ENCODE data around the gene HLA-DPB1. TPM values are rescaled to one million over a fixed set of nuclear protein-coding genes. Genes with fewer than 3 reads are reported as not detected.
A peak's percentile ranks its signal among the peaks of the same experiment; 100 is the strongest.

HLA-DPB1 gene
- total and polyA plus RNA-seq, 12 donors = 18.7 to 264 (median 34.8) TPM

DNA sequence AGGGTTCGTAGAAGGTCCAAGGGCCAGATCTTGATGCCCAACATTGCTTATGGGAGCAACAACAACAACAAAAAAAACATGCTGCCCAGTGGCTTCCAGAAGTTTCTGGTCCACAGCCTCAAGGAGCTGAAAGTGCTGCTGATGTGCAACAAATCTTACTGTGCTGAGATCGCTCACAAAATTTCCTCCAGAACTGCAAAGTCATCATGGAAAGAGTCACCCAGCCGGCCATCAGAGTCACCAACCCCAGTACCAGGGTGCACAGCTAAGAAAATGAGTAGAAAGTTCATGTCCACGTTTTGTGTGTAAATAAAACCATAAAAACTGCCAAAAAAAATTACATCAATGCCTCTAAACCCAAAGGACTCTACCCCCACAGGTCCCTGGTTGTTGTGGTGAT, 3.8 kb downstream of the HLA-DPB1 start:
- peak overlapping the region in 3 of 10 donors; percentile 51 to 59 (median 59) for H3K4me3 ChIP-seq
- TF ChIP-seq, protein P1, sequence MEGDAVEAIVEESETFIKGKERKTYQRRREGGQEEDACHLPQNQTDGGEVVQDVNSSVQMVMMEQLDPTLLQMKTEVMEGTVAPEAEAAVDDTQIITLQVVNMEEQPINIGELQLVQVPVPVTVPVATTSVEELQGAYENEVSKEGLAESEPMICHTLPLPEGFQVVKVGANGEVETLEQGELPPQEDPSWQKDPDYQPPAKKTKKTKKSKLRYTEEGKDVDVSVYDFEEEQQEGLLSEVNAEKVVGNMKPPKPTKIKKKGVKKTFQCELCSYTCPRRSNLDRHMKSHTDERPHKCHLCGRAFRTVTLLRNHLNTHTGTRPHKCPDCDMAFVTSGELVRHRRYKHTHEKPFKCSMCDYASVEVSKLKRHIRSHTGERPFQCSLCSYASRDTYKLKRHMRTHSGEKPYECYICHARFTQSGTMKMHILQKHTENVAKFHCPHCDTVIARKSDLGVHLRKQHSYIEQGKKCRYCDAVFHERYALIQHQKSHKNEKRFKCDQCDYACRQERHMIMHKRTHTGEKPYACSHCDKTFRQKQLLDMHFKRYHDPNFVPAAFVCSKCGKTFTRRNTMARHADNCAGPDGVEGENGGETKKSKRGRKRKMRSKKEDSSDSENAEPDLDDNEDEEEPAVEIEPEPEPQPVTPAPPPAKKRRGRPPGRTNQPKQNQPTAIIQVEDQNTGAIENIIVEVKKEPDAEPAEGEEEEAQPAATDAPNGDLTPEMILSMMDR (IDR thresholded peaks at IDR 0.05) = no peak
- intact Hi-C loops (cut with DNase I) = loop anchor here in 1 of 10 donors (5.0 kb wide), 1 partner anchor 62 kb away; no protein-coding TSS in a partner anchor
- ATAC-seq (no peak), DNase-seq (no peak)
- peak overlapping the region in 5 of 10 donors; percentile 76 to 92 (median 86) for H3K27ac ChIP-seq
- H3K36me3 ChIP-seq = peaks cover 0 to 34% (median 0%) of the 10 kb centered on the region in 9 donors
- H3K27me3 ChIP-seq = peaks cover 0 to 3% (median 0%) of the 10 kb centered on the region in 7 donors
- WGBS, 2 donors = 76 to 85% methylated on average over 4 of the region's 4 CpGs
- H3K4me1 ChIP-seq = peaks cover 0 to 62% (median 13%) of the 10 kb centered on the region in 9 donors
- no peaks in the 10 kb centered on the region for H3K9me3 ChIP-seq

DNA sequence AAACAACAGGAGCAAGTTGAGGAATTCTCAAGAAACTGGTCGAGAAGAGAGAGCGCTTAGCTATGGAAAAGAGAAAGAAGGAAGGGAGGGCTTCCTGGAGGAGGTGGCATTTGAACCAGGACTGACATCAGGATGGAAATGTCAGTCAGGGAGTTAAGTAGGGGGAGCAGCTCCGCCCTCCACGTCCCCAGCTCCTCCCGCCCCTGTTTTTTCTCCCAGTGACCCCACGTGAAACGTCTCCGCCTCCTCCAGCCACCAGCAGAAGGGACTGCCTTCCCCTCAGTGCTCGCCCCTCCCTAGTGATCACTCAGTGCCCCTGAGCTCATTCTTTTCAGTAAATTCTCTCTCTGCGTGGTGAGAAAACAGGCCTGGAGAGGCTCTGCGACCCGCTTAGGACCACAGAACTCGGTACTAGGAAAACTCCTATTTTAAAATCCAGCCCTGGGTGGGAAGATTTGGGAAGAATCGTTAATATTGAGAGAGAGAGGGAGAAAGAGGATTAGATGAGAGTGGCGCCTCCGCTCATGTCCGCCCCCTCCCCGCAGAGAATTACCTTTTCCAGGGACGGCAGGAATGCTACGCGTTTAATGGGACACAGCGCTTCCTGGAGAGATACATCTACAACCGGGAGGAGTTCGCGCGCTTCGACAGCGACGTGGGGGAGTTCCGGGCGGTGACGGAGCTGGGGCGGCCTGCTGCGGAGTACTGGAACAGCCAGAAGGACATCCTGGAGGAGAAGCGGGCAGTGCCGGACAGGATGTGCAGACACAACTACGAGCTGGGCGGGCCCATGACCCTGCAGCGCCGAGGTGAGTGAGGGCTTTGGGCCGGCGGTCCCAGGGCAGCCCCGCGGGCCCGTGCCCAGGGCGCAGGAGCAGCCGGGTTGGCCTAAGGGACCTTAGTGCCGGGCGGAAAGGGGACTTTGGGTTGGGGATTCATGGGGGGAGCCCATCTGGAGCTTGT, 4.6 kb downstream of the HLA-DPB1 start:
- 4 to 11% methylated on average over 49 of the region's 49 CpGs for WGBS, 2 donors
- ATAC-seq (peak; percentile 70 to 89 (median 80)), DNase-seq (peak; percentile 74 to 80)
- Histone ChIP-seq H3K4me3 (peak overlapping the region; percentile 37 to 63 (median 55)), H3K27me3 (peaks cover 0 to 3% (median 0%) of the 10 kb centered on the region in 7 donors), H3K4me1 (peaks cover 0 to 54% (median 13%) of the 10 kb centered on the region in 9 donors), H3K9me3 (no peaks in the 10 kb centered on the region), H3K27ac (peak overlapping the region; percentile 76 to 92 (median 84)), H3K36me3 (peaks cover 0 to 42% (median 0%) of the 10 kb centered on the region in 9 donors)
- TF ChIP-seq, protein P1 (IDR thresholded peaks at IDR 0.05) = no peak
- intact Hi-C loops (cut with DNase I) = loop anchor here in 6 of 10 donors (2.0 to 5.0 kb wide), 2 partner anchors 62 to 63 kb away; no protein-coding TSS in a partner anchor

DNA sequence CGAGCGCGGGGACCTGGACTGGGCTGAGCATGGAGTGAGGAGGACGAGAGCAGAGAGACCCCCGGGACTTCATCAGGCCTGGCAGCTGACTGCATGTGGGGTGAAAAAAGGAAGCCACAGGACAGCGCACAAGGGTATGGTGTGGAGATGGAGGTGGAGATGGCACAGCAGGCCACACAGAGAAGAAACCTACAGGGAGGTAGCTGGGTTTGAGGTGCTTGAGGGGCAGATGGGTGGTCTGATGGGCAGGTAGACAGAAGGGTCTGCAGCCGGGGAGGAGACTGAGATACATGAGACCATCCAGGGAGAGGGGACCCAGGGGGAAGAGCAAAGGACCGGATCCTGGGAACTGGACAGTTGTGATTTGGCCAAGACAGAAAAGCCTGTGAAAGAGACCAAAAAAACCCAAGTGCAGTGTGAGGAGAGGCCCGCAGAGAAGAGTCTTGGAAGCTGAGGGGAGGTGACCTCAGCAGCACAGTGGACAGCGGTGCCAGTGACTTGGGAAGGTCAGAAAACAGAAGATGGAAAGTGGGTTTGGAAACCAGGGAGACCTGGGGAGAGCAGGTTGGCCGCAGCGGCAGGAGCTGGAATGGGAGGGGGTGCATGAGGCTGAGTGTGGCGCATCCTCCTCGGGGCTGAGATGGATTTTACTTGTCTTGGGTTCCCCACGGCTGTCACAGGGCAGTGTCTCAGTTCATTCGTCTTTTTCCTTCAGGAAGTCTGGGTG, 5.5 kb downstream of the HLA-DPB1 start:
- peaks cover 0 to 3% (median 0%) of the 10 kb centered on the region in 7 donors for H3K27me3 ChIP-seq
- H3K4me1 ChIP-seq = peaks cover 0 to 47% (median 13%) of the 10 kb centered on the region in 9 donors
- DNase-seq = no peak
- ATAC-seq = peak in 1 of 8 donors; percentile 4
- WGBS, 2 donors = 58 to 63% methylated on average over 15 to 16 of the region's 16 CpGs
- H3K36me3 ChIP-seq = peaks cover 0 to 51% (median 0%) of the 10 kb centered on the region in 9 donors
- H3K9me3 ChIP-seq = no peaks in the 10 kb centered on the region
- H3K27ac ChIP-seq = peak overlapping the region in 9 of 10 donors; percentile 76 to 92 (median 82)
- TF ChIP-seq, protein P1 (IDR thresholded peaks at IDR 0.05) = no peak
- H3K4me3 ChIP-seq = peak overlapping the region; percentile 37 to 63 (median 55)
- intact Hi-C loops (cut with DNase I) = loop anchor here in 6 of 10 donors (2.0 to 5.0 kb wide), 2 partner anchors 62 to 64 kb away; no protein-coding TSS in a partner anchor
